Tibial nerve (tissue), 4 donors: Measurements from ENCODE around the gene KIF6.

Source experiments
- EP300 ChIP-seq, 2 donors: sonication (generic); formaldehyde crosslinking; IDR thresholded peaks; one replicate each; pipeline ENCODE4 v1.6.1; 2017; ENCODE audit warnings: antibody characterized with exemption in 2 of 2, mild to moderate bottlenecking in 1 of 2
- POLR2A ChIP-seq, 2 donors: fragments of 450-650 bp; IDR thresholded peaks; one replicate each; pipeline ENCODE4 v1.6.1; 2017; ENCODE audit warnings: antibody characterized with exemption in 2 of 2, mild to moderate bottlenecking in 2 of 2, moderate library complexity in 2 of 2
- TF ChIP-seq, protein P1 (sequence below), 5 experiments: fragments of 200-600 bp in 3 of 5; fragments of 450-650 bp in 2 of 5; sonication (generic) in 3 of 5; IDR thresholded peaks; one replicate each; pipeline ENCODE4 v1.5.1; 2016 to 2019; ENCODE audit warnings: antibody characterized with exemption in 5 of 5, mild to moderate bottlenecking in 3 of 5, moderate library complexity in 2 of 5

DNA sequence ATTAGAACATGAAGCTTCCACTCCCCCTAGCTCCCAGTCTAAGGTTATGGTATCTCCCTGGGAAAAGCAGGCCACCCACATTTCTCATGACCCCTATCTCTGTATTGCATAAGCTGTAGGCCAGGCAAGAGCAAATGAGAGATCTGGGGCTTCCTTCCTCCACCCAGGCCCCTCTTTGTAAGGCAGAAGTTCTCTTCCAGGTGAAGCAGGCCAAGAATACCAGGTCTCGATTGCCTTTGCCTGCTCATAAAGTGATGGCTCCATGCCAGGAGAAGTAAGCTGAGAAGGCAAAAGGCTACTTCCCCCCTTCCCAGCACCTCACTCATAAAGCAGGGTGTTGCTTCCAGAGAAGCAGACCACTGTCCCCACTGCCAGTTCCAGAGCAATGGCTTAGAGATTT is 258.6 kb downstream of the KIF6 start:
- TF ChIP-seq, protein P1, sequence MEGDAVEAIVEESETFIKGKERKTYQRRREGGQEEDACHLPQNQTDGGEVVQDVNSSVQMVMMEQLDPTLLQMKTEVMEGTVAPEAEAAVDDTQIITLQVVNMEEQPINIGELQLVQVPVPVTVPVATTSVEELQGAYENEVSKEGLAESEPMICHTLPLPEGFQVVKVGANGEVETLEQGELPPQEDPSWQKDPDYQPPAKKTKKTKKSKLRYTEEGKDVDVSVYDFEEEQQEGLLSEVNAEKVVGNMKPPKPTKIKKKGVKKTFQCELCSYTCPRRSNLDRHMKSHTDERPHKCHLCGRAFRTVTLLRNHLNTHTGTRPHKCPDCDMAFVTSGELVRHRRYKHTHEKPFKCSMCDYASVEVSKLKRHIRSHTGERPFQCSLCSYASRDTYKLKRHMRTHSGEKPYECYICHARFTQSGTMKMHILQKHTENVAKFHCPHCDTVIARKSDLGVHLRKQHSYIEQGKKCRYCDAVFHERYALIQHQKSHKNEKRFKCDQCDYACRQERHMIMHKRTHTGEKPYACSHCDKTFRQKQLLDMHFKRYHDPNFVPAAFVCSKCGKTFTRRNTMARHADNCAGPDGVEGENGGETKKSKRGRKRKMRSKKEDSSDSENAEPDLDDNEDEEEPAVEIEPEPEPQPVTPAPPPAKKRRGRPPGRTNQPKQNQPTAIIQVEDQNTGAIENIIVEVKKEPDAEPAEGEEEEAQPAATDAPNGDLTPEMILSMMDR (IDR thresholded peaks at IDR 0.05): no peak
- TF ChIP-seq POLR2A (IDR thresholded peaks at IDR 0.05): no peak
- no peak for TF ChIP-seq EP300 (IDR thresholded peaks at IDR 0.05)
